Neuronal stem cell (in vitro differentiated cells): ENCODE results near the gene MAP4.

Experiments
- DNase-seq: peaks from one replicate; pipeline ENCODE4 v3.0.0-alpha.2; 2013; ENCODE audit warnings: low spot score
- H2AFZ ChIP-seq: one replicate; pipeline ENCODE4 v1.6.1; 2013; ENCODE audit warnings: mild to moderate bottlenecking, low read length, inconsistent platforms
- H2AK5ac ChIP-seq: 2 replicates; pipeline ENCODE4 v1.6.1; 2013; ENCODE audit warnings: low read depth, mild to moderate bottlenecking, inconsistent platforms, low read length, moderate library complexity, mixed read lengths
- H2BK120ac ChIP-seq: 2 replicates; pipeline ENCODE4 v1.6.1; 2013; ENCODE audit warnings: low read depth, mild to moderate bottlenecking, inconsistent platforms, low read length, moderate library complexity, mixed read lengths
- H2BK12ac ChIP-seq: one replicate; pipeline ENCODE4 v1.6.1; 2013; ENCODE audit warnings: low read length, inconsistent platforms
- H2BK15ac ChIP-seq: 2 replicates; pipeline ENCODE4 v1.6.1; 2013; ENCODE audit warnings: mild to moderate bottlenecking, low read length, inconsistent platforms, mixed read lengths
- H2BK5ac ChIP-seq: one replicate; pipeline ENCODE4 v1.6.1; 2013; ENCODE audit warnings: inconsistent platforms, mild to moderate bottlenecking, low read length, moderate library complexity
- H3K14ac ChIP-seq: one replicate; pipeline ENCODE4 v1.6.1; 2013; ENCODE audit warnings: low read length, inconsistent platforms
- H3K18ac ChIP-seq: 2 replicates; pipeline ENCODE4 v1.6.1; 2013; ENCODE audit warnings: low read length, inconsistent platforms
- H3K23ac ChIP-seq: 2 replicates; pipeline ENCODE4 v1.6.1; 2013; ENCODE audit warnings: low read depth, mild to moderate bottlenecking, mixed read lengths, low read length, inconsistent platforms; ENCODE audit not compliant: poor library complexity
- H3K27ac ChIP-seq: replicated peaks from 3 replicates; pipeline ENCODE4 v1.5.1; 2013; ENCODE audit warnings: low read length, inconsistent platforms
- H3K27me3 ChIP-seq, 3 experiments: 2 replicates each; pipeline ENCODE4 v1.6.1; 2013; ENCODE audit warnings: low read length in 3 of 3, mild to moderate bottlenecking in 2 of 3, inconsistent platforms in 1 of 3, low read depth in 1 of 3, mixed read lengths in 1 of 3, moderate library complexity in 1 of 3; ENCODE audit not compliant: control insufficient read depth in 3 of 3, insufficient read depth in 3 of 3
- H3K36me3 ChIP-seq, 2 donors: replicated peaks in 1 of 2; 2 replicates each; pipeline ENCODE4 v1.6.1; 2013; ENCODE audit warnings: low read length in 2 of 2; ENCODE audit not compliant: control insufficient read depth in 2 of 2, insufficient read depth in 2 of 2
- H3K4ac ChIP-seq: 2 replicates; pipeline ENCODE4 v1.6.1; 2013; ENCODE audit warnings: inconsistent platforms, mild to moderate bottlenecking, low read length, moderate library complexity
- H3K4me1 ChIP-seq, 2 donors: 1 replicate in 1 of 2; 2 replicates in 1 of 2; pipeline ENCODE4 v1.6.1; 2013; ENCODE audit warnings: low read length in 2 of 2, low read depth in 1 of 2; ENCODE audit not compliant: control insufficient read depth in 2 of 2, insufficient read depth in 1 of 2
- H3K4me2 ChIP-seq: one replicate; pipeline ENCODE4 v1.6.1; 2013; ENCODE audit warnings: mild to moderate bottlenecking, low read length, inconsistent platforms; ENCODE audit not compliant: insufficient read depth, poor library complexity, severe bottlenecking
- H3K4me3 ChIP-seq, 2 donors: 2 replicates each; pipeline ENCODE4 v1.5.1; 2013; ENCODE audit warnings: low read length in 2 of 2, mild to moderate bottlenecking in 2 of 2, inconsistent platforms in 1 of 2, moderate library complexity in 1 of 2
- H3K79me1 ChIP-seq: one replicate; pipeline ENCODE4 v1.6.1; 2013; ENCODE audit warnings: low read depth, mild to moderate bottlenecking, inconsistent platforms, low read length, moderate library complexity
- H3K9ac ChIP-seq: one replicate; pipeline ENCODE4 v1.6.1; 2013; ENCODE audit warnings: mild to moderate bottlenecking, low read depth, low read length, inconsistent platforms; ENCODE audit not compliant: poor library complexity
- H3K9me3 ChIP-seq, 2 donors: replicated peaks in 1 of 2; 2 replicates each; pipeline versions ENCODE3 to v1.6.1; 2013; ENCODE audit warnings: low read length in 2 of 2, mild to moderate bottlenecking in 2 of 2, inconsistent platforms in 1 of 2, low read depth in 1 of 2, mixed read lengths in 1 of 2, moderate library complexity in 1 of 2; ENCODE audit not compliant: control insufficient read depth in 2 of 2, insufficient read depth in 1 of 2
- H4K8ac ChIP-seq: one replicate; pipeline ENCODE4 v1.6.1; 2013; ENCODE audit warnings: low read depth, mild to moderate bottlenecking, inconsistent platforms, low read length, moderate library complexity
- H4K91ac ChIP-seq: one replicate; pipeline ENCODE4 v1.6.1; 2013; ENCODE audit warnings: low read length, low read depth, mild to moderate bottlenecking, inconsistent platforms; ENCODE audit not compliant: poor library complexity
- WGBS, 2 donors: extraction: QIAGEN DNeasy Blood & Tissue Kit; methylation state at CpG; one replicate each; pipeline ENCODE4 v1.1.7; 2013; ENCODE audit warnings: missing lambda C conversion rate in 2 of 2, mixed read lengths in 1 of 2; ENCODE audit not compliant: insufficient read length in 2 of 2, insufficient replicate concordance in 1 of 2; ENCODE audit errors: extremely low coverage in 2 of 2; 5-methylcytosine and 5-hydroxymethylcytosine counted together

Gene MAP4

GRCh38 chr3:47940232-47940631 lies 76.0 kb downstream of the MAP4 start:
- Histone ChIP-seq H2BK5ac (no peak overlapping the region), H3K9ac (no peak overlapping the region), H3K4me3 (no peak overlapping the region), H3K23ac (no peak overlapping the region), H3K27ac (no peak overlapping the region), H4K91ac (no peak overlapping the region), H3K4ac (no peak overlapping the region), H3K27me3 (no peaks in the 10 kb centered on the region), H2AK5ac (no peak overlapping the region), H2BK12ac (no peak overlapping the region), H3K4me2 (no peak overlapping the region), H3K18ac (no peak overlapping the region), H2BK15ac (no peak overlapping the region), H3K14ac (no peak overlapping the region), H4K8ac (no peak overlapping the region), H2AFZ (no peak overlapping the region), H3K4me1 (no peaks in the 10 kb centered on the region), H3K79me1 (no peaks in the 10 kb centered on the region), H3K36me3 (no peaks in the 10 kb centered on the region), H2BK120ac (no peak overlapping the region), H3K9me3 (no peaks in the 10 kb centered on the region)
- no peak for DNase-seq
- WGBS, 2 donors, result no CpG with 5 or more reads among the region's 1 CpG

- no peak for DNase-seq
- H3K4me1 ChIP-seq, result no peaks in the 10 kb centered on the region
- no peak overlapping the region for H2AK5ac ChIP-seq
- H3K18ac ChIP-seq, result no peak overlapping the region
- H2BK15ac ChIP-seq, result no peak overlapping the region
- H3K4me3 ChIP-seq, result no peak overlapping the region
- no peak overlapping the region for H2AFZ ChIP-seq
- no peak overlapping the region for H3K14ac ChIP-seq
- no peaks in the 10 kb centered on the region for H3K79me1 ChIP-seq
- no peak overlapping the region for H3K9ac ChIP-seq
- H3K27ac ChIP-seq, result no peak overlapping the region
- no peak overlapping the region for H2BK12ac ChIP-seq
- H3K4me2 ChIP-seq, result no peak overlapping the region
- no peak overlapping the region for H4K8ac ChIP-seq
- H4K91ac ChIP-seq, result no peak overlapping the region
- no CpG with 5 or more reads among the region's 5 CpGs for WGBS, 2 donors
- H3K36me3 ChIP-seq, result peaks cover 0 to 11% of the 10 kb centered on the region in 2 donors
- no peak overlapping the region for H3K4ac ChIP-seq
- H3K23ac ChIP-seq, result no peak overlapping the region
- no peak overlapping the region for H2BK120ac ChIP-seq
- no peak overlapping the region for H2BK5ac ChIP-seq
- H3K9me3 ChIP-seq, result no peaks in the 10 kb centered on the region
- no peaks in the 10 kb centered on the region for H3K27me3 ChIP-seq
These were observed 83.8 kb downstream of the MAP4 start for GRCh38 chr3:47932421-47932820.

GRCh38 chr3:47930979-47931378 lies 85.2 kb downstream of the MAP4 start:
- Histone ChIP-seq H2BK5ac (no peak overlapping the region), H3K9me3 (peaks cover 0 to 1% of the 10 kb centered on the region in 2 donors), H3K18ac (no peak overlapping the region), H3K4ac (no peak overlapping the region), H2BK15ac (no peak overlapping the region), H3K79me1 (peaks cover 2% of the 10 kb centered on the region), H3K4me2 (no peak overlapping the region), H2AFZ (no peak overlapping the region), H3K9ac (no peak overlapping the region), H3K4me3 (no peak overlapping the region), H4K91ac (no peak overlapping the region), H3K4me1 (no peaks in the 10 kb centered on the region), H2BK12ac (no peak overlapping the region), H3K23ac (no peak overlapping the region), H4K8ac (no peak overlapping the region), H3K27ac (no peak overlapping the region), H2BK120ac (no peak overlapping the region), H2AK5ac (no peak overlapping the region), H3K27me3 (no peaks in the 10 kb centered on the region), H3K36me3 (peaks cover 4 to 24% of the 10 kb centered on the region in 2 donors), H3K14ac (no peak overlapping the region)
- WGBS, 2 donors, result no CpG with 5 or more reads among the region's 4 CpGs
- DNase-seq, result no peak

GRCh38 chr3:47916696-47917095 lies 99.5 kb downstream of the MAP4 start:
- no peak overlapping the region for H2BK12ac ChIP-seq
- H3K27ac ChIP-seq, result no peak overlapping the region
- H3K4ac ChIP-seq, result no peak overlapping the region
- H3K27me3 ChIP-seq, result no peaks in the 10 kb centered on the region
- no peak overlapping the region for H2AK5ac ChIP-seq
- no peak overlapping the region for H2BK5ac ChIP-seq
- no peaks in the 10 kb centered on the region for H3K79me1 ChIP-seq
- H3K36me3 ChIP-seq, result peaks cover 23 to 89% of the 10 kb centered on the region in 2 donors
- H4K91ac ChIP-seq, result no peak overlapping the region
- H3K9me3 ChIP-seq, result peaks cover 0 to 4% of the 10 kb centered on the region in 2 donors
- no peak overlapping the region for H2BK120ac ChIP-seq
- H3K14ac ChIP-seq, result no peak overlapping the region
- no peak overlapping the region for H3K9ac ChIP-seq
- no peak overlapping the region for H2BK15ac ChIP-seq
- no peak for DNase-seq
- no peak overlapping the region for H3K4me3 ChIP-seq
- no CpG with 5 or more reads among the region's 2 CpGs for WGBS, 2 donors
- H4K8ac ChIP-seq, result no peak overlapping the region
- no peak overlapping the region for H3K23ac ChIP-seq
- H3K4me2 ChIP-seq, result no peak overlapping the region
- no peaks in the 10 kb centered on the region for H3K4me1 ChIP-seq
- H2AFZ ChIP-seq, result no peak overlapping the region
- no peak overlapping the region for H3K18ac ChIP-seq
